HCT116 (cell line): ENCODE data around the gene PLEKHG3. TPM values are rescaled to one million over a fixed set of nuclear protein-coding genes. Genes with fewer than 3 reads are reported as not detected.
A peak's percentile ranks its signal among the peaks of the same experiment; 100 is the strongest.

Experiments
- ATAC-seq: fragments of 200-7000 bp; cut with Tn5 transposase; 2 replicates; pipeline ENCODE4 v1.9.1; 2020; ENCODE audit warnings: mild to moderate bottlenecking, moderate library complexity
- BruUV-seq: library from RNA; stranded (reverse); fragments of 400-500 nt; replicated peaks from 2 replicates; lab custom pipeline; 2021; lab: Mats Ljungman, UMichigan
- CTCF ChIA-PET: fragments of 300-600 bp; sonication (Branson Sonifier 250); formaldehyde crosslinking; loops from one replicate; lab custom pipeline; 2021; ENCODE audit warnings: antibody characterized with exemption; lab: Charles Lee
- POLR2A ChIA-PET: fragments of 300-600, 350-600 bp; sonication (Branson Sonifier 250); formaldehyde crosslinking; loops from one replicate; lab custom pipeline; 2021; ENCODE audit warnings: antibody characterized with exemption; lab: Charles Lee
- RAD21 ChIA-PET, 2 experiments: fragments of 300-600 bp; sonication (Branson Sonifier 250); formaldehyde crosslinking; loops; one replicate each; lab custom pipeline; 2023; ENCODE audit warnings: low total read pairs in 2 of 2; ENCODE audit not compliant: uncharacterized antibody in 2 of 2, unreplicated experiment in 2 of 2, low non-redundant PET in 1 of 2; lab: Charles Lee
- DNase-seq: peaks from one replicate; pipeline ENCODE4 v3.0.0-alpha.2; 2010; ENCODE audit warnings: low read depth, low spot score
- H2AFZ ChIP-seq: fragments of 200-600 bp; shearing (Covaris generic), sonication (generic); 2 replicates; pipeline ENCODE4 v1.6.1; 2017; ENCODE audit warnings: low read depth, mixed run types, mixed read lengths, antibody characterized with exemption, low read length; ENCODE audit not compliant: poor library complexity, severe bottlenecking
- H3K27ac ChIP-seq: 2 replicates; pipeline ENCODE4 v1.5.1; 2012; ENCODE audit warnings: low read depth, low read length
- H3K27me3 ChIP-seq: fragments of 200-600 bp; sonication (generic); 2 replicates; pipeline ENCODE4 v1.6.1; 2016; ENCODE audit warnings: mixed run types, low read length, mixed read lengths; ENCODE audit not compliant: insufficient read depth
- H3K36me3 ChIP-seq, 2 experiments: fragments of 200-500 bp in 1 of 2; fragments of 200-600 bp in 1 of 2; sonication (Bioruptor generic) in 1 of 2; sonication (generic) in 1 of 2; 2 replicates each; pipeline versions ENCODE4 v1.5.1 to v1.6.1; 2014 to 2016; ENCODE audit warnings: low read length in 2 of 2, inconsistent platforms in 1 of 2, mixed read lengths in 1 of 2, mixed run types in 1 of 2; ENCODE audit not compliant: insufficient read depth in 2 of 2, control insufficient read depth in 1 of 2
- H3K4me1 ChIP-seq, 2 experiments: fragments of 200-600 bp in 1 of 2; sonication (generic) in 1 of 2; 2 replicates each; pipeline versions ENCODE4 v1.5.1 to v1.6.1; 2012 to 2017; ENCODE audit warnings: low read length in 2 of 2, inconsistent platforms in 1 of 2, mild to moderate bottlenecking in 1 of 2, mixed read lengths in 1 of 2, mixed run types in 1 of 2, moderate library complexity in 1 of 2; ENCODE audit not compliant: insufficient read depth in 2 of 2, control insufficient read depth in 1 of 2
- H3K4me2 ChIP-seq: fragments of 200-600 bp; sonication (generic); 2 replicates; pipeline ENCODE4 v1.6.1; 2017; ENCODE audit warnings: mixed run types, low read length, mixed read lengths
- H3K4me3 ChIP-seq, 2 experiments: fragments of 200-600 bp in 1 of 2; sonication (generic) in 1 of 2; replicated peaks in 1 of 2; 2 replicates each; pipeline ENCODE4 v1.5.1; 2011 to 2016; ENCODE audit warnings: low read length in 2 of 2, control low read depth in 1 of 2, low read depth in 1 of 2, mild to moderate bottlenecking in 1 of 2, mixed read lengths in 1 of 2, mixed run types in 1 of 2
- H3K79me2 ChIP-seq: fragments of 200-600 bp; sonication (generic); 2 replicates; pipeline ENCODE4 v1.6.1; 2017; ENCODE audit warnings: mild to moderate bottlenecking, mixed run types, low read length, moderate library complexity, mixed read lengths; ENCODE audit not compliant: insufficient read depth
- H3K9ac ChIP-seq: fragments of 200-600 bp; sonication (generic); 2 replicates; pipeline ENCODE4 v1.6.1; 2016; ENCODE audit warnings: low read length, mixed read lengths
- H3K9me2 ChIP-seq: fragments of 200-600 bp; sonication (generic), shearing (Covaris generic); 2 replicates; pipeline ENCODE4 v1.6.1; 2017; ENCODE audit warnings: mixed run types, mild to moderate bottlenecking, moderate library complexity; ENCODE audit not compliant: insufficient read depth
- H3K9me3 ChIP-seq, 2 experiments: fragments of 200-500 bp in 1 of 2; fragments of 200-600 bp in 1 of 2; sonication (Bioruptor generic) in 1 of 2; sonication (generic) in 1 of 2; 2 replicates each; pipeline ENCODE4 v1.6.1; 2014 to 2017; ENCODE audit warnings: low read length in 2 of 2, mixed read lengths in 2 of 2, inconsistent platforms in 1 of 2, low read depth in 1 of 2, mild to moderate bottlenecking in 1 of 2, mixed run types in 1 of 2, moderate library complexity in 1 of 2; ENCODE audit not compliant: control insufficient read depth in 1 of 2, insufficient read depth in 1 of 2
- H4K20me1 ChIP-seq: fragments of 200-600 bp; sonication (generic), shearing (Covaris generic); 2 replicates; pipeline ENCODE4 v1.6.1; 2017; ENCODE audit warnings: mixed run types, mild to moderate bottlenecking, moderate library complexity; ENCODE audit not compliant: insufficient read depth
- ATF3 ChIP-seq: IDR thresholded peaks from 2 replicates; pipeline ENCODE4 v1.6.1; 2012
- CBX3 ChIP-seq: IDR thresholded peaks from 2 replicates; pipeline ENCODE4 v1.6.1; 2012; ENCODE audit warnings: low read depth
- CEBPB ChIP-seq: IDR thresholded peaks from 2 replicates; pipeline ENCODE4 v1.6.1; 2012; ENCODE audit warnings: low read depth
- CTCF ChIP-seq, 3 experiments: fragments of 200-600 bp in 1 of 3; sonication (generic) in 1 of 3; IDR thresholded peaks in 2 of 3; conservative IDR thresholded peaks in 1 of 3; 2 replicates each; pipeline ENCODE4 v1.5.1; 2012 to 2017; ENCODE audit warnings: low read depth in 2 of 3, low read length in 2 of 3, antibody characterized with exemption in 1 of 3, borderline replicate concordance in 1 of 3, control low read depth in 1 of 3, mild to moderate bottlenecking in 1 of 3, mixed read lengths in 1 of 3, mixed run types in 1 of 3, moderate library complexity in 1 of 3; ENCODE audit not compliant: insufficient read depth in 1 of 3
- EGR1 ChIP-seq: IDR thresholded peaks from 2 replicates; pipeline ENCODE4 v1.6.1; 2012; ENCODE audit warnings: low read depth
- EZH2 ChIP-seq: fragments of 200-600 bp; sonication (generic); IDR thresholded peaks from 2 replicates; pipeline ENCODE4 v1.6.1; 2017; ENCODE audit warnings: antibody characterized with exemption, mixed run types
- EZH2phosphoT487 ChIP-seq: fragments of 200-600 bp; IDR thresholded peaks from 2 replicates; pipeline ENCODE4 v1.6.1; 2018; ENCODE audit warnings: antibody characterized with exemption, borderline replicate concordance
- MAX ChIP-seq: IDR thresholded peaks from 2 replicates; pipeline ENCODE4 v1.6.1; 2012
- POLR2AphosphoS5 ChIP-seq: IDR thresholded peaks from 2 replicates; pipeline ENCODE4 v1.6.1; 2011; ENCODE audit warnings: mild to moderate bottlenecking, low read depth, low read length, moderate library complexity
- SP1 ChIP-seq: IDR thresholded peaks from 2 replicates; pipeline ENCODE4 v1.6.1; 2012; ENCODE audit warnings: low read depth
- TCF7L2 ChIP-seq: IDR thresholded peaks from 2 replicates; pipeline ENCODE4 v1.7.0; 2011; ENCODE audit warnings: borderline replicate concordance, inconsistent platforms; ENCODE audit not compliant: insufficient read depth, insufficient read length; ENCODE audit errors: extremely low read depth
- ZBTB33 ChIP-seq: IDR thresholded peaks from 2 replicates; pipeline ENCODE4 v1.6.1; 2011; ENCODE audit warnings: mild to moderate bottlenecking, low read length, moderate library complexity; ENCODE audit not compliant: insufficient replicate concordance; ENCODE audit errors: extremely low read depth
- ZFX ChIP-seq: fragments of 450-650 bp; IDR thresholded peaks from 2 replicates; pipeline ENCODE4 v1.6.1; 2017
- ZNF274 ChIP-seq: fragments of 200-500 bp; sonication (Bioruptor generic); IDR thresholded peaks from 2 replicates; pipeline ENCODE4 v1.6.1; 2014; ENCODE audit warnings: mild to moderate bottlenecking, low read depth, low read length, inconsistent platforms
- intact Hi-C: fragments of 100-400 bp; cut with micrococcal nuclease; formaldehyde crosslinking; loops from 2 replicates; pipeline ENCODE4 v1.10.0; 2022
- total RNA-seq: library from RNA; stranded (reverse); gene quantifications from one replicate; pipeline ENCODE4 v1.2.1, GENCODE V29; 2021; ENCODE audit not compliant: unreplicated experiment

The PLEKHG3 gene
- total RNA-seq, 1 experiment from 2014 or later, result 55.6 TPM

- no peak for DNase-seq
- POLR2A ChIA-PET, result no interaction called here
- no peak overlapping the region for H3K27ac ChIP-seq
These were observed 32.3 kb downstream of the PLEKHG3 start for GRCh38 chr14:64736271-64737169.

More at GRCh38 chr14:64736271-64737169, 32.3 kb downstream of the PLEKHG3 start:
- intact Hi-C loops, result no loop called here
- no peaks in the 10 kb centered on the region for H3K79me2 ChIP-seq
- ChIA-PET CTCF (no interaction called here), RAD21 (no interaction called here)
- no peak overlapping the region for H2AFZ ChIP-seq
- ATAC-seq, result peak; percentile 55
- no peak overlapping the region for H3K4me3 ChIP-seq
- no peaks in the 10 kb centered on the region for H3K9me2 ChIP-seq
- TF ChIP-seq CTCF (IDR thresholded peaks at IDR 0.05 in 2 of 3, conservative IDR thresholded peaks at IDR 0.05 in 1 of 3; ENCODE audit: borderline replicate concordance in 1 of 3, insufficient read depth in 1 of 3, low read depth in 2 of 3, low read length in 2 of 3), result no peak
- TF ChIP-seq SP1, result no peak
- TF ChIP-seq ATF3, result no peak
- no peak for TF ChIP-seq POLR2AphosphoS5
- TF ChIP-seq EZH2, result no peak
- no peak for TF ChIP-seq EZH2phosphoT487
- TF ChIP-seq EGR1, result no peak
- no peak for TF ChIP-seq MAX
- no peak for TF ChIP-seq CEBPB
- TF ChIP-seq CBX3, result no peak
- TF ChIP-seq ZFX, result no peak
- TF ChIP-seq ZNF274, result no peak
- TF ChIP-seq TCF7L2, result no peak
- TF ChIP-seq ZBTB33, result no peak
- H4K20me1 ChIP-seq, result no peaks in the 10 kb centered on the region
- no peak overlapping the region for H3K9ac ChIP-seq
- H3K4me2 ChIP-seq, result no peak overlapping the region
- no peaks in the 10 kb centered on the region for H3K4me1 ChIP-seq
- peaks cover 24 to 33% of the 10 kb centered on the region in 2 experiments for H3K36me3 ChIP-seq
- no peaks in the 10 kb centered on the region for H3K9me3 ChIP-seq
- no peaks in the 10 kb centered on the region for H3K27me3 ChIP-seq
- no TSS peak for BruUV-seq
